HepG2 (cell line): ENCODE results near the gene TALDO1. TPM values are rescaled to one million over a fixed set of nuclear protein-coding genes. Genes with fewer than 3 reads are reported as not detected.

Experiments used
- ARNT ChIP-seq: fragments of 450-650 bp; IDR thresholded peaks from 2 replicates; pipeline ENCODE4 v1.6.1; 2017
- CEBPB ChIP-seq: IDR thresholded peaks from 2 replicates; pipeline ENCODE4 v1.6.1; 2011; ENCODE audit warnings: low read depth, low read length, improper control_type of control experiment, borderline replicate concordance
- ELF3 ChIP-seq: IDR thresholded peaks from 2 replicates; pipeline ENCODE4 v1.6.1; 2016; ENCODE audit warnings: missing genetic modification reagents, missing compliant biosample characterization
- ISL2 ChIP-seq: sonication (generic); formaldehyde crosslinking; IDR thresholded peaks from 2 replicates; pipeline ENCODE4 v1.5.0; 2020; ENCODE audit warnings: missing genetic modification reagents
- NFATC3 ChIP-seq: sonication (generic); formaldehyde crosslinking; IDR thresholded peaks from 2 replicates; pipeline ENCODE4 v1.5.1; 2020; ENCODE audit warnings: mild to moderate bottlenecking, missing genetic modification reagents
- PBX2 ChIP-seq: IDR thresholded peaks from 2 replicates; pipeline ENCODE4 v1.6.1; 2016; ENCODE audit warnings: control low read depth
- POLR2AphosphoS2 ChIP-seq: IDR thresholded peaks from 2 replicates; pipeline ENCODE4 v1.6.1; 2011; ENCODE audit warnings: low read depth, low read length, improper control_type of control experiment
- SALL1 ChIP-seq: sonication (generic); formaldehyde crosslinking; IDR thresholded peaks from 2 replicates; pipeline ENCODE4 v1.8.0; 2022; ENCODE audit warnings: mild to moderate bottlenecking, missing genetic modification reagents
- SYNCRIP ChIP-seq: fragments of 200-400 bp; formaldehyde crosslinking; IDR thresholded peaks from 2 replicates; pipeline ENCODE4 v1.6.1; 2018; ENCODE audit warnings: mild to moderate bottlenecking, low read depth, low read length; ENCODE audit not compliant: insufficient read depth
- ZBTB42 ChIP-seq: sonication (generic); formaldehyde crosslinking; IDR thresholded peaks from 2 replicates; pipeline ENCODE4 v1.5.0; 2020; ENCODE audit warnings: mild to moderate bottlenecking, missing genetic modification reagents
- ZKSCAN5 ChIP-seq: sonication (generic); formaldehyde crosslinking; IDR thresholded peaks from 2 replicates; pipeline ENCODE4 v1.5.1; 2020; ENCODE audit warnings: mild to moderate bottlenecking, missing genetic modification reagents
- ZNF136 ChIP-seq: sonication (generic); formaldehyde crosslinking; IDR thresholded peaks from 2 replicates; pipeline ENCODE4 v1.8.1; 2022; ENCODE audit warnings: low read depth, mild to moderate bottlenecking, moderate library complexity, missing genetic modification reagents
- ZNF260 ChIP-seq: sonication (generic); formaldehyde crosslinking; IDR thresholded peaks from 2 replicates; pipeline ENCODE4 v1.4.0; 2020; ENCODE audit warnings: missing genetic modification reagents, low read depth, mild to moderate bottlenecking, borderline replicate concordance
- ZNF441 ChIP-seq: sonication (generic); formaldehyde crosslinking; IDR thresholded peaks from 2 replicates; pipeline ENCODE4 v1.7.0; 2021; ENCODE audit warnings: missing genetic modification reagents, borderline replicate concordance
- ZNF589 ChIP-seq: sonication (generic); formaldehyde crosslinking; conservative IDR thresholded peaks from 2 replicates; pipeline ENCODE4 v1.8.0; 2022; ENCODE audit warnings: mild to moderate bottlenecking, moderate library complexity, missing genetic modification reagents
- ZNF605 ChIP-seq: sonication (generic); formaldehyde crosslinking; IDR thresholded peaks from 2 replicates; pipeline ENCODE4 v1.8.0; 2022; ENCODE audit warnings: mild to moderate bottlenecking, missing genetic modification reagents
- ZNF878 ChIP-seq: sonication (generic); formaldehyde crosslinking; IDR thresholded peaks from 2 replicates; pipeline ENCODE4 v1.8.1; 2023; ENCODE audit warnings: mild to moderate bottlenecking, missing genetic modification reagents, moderate library complexity
- ZSCAN20 ChIP-seq: sonication (generic); formaldehyde crosslinking; IDR thresholded peaks from 2 replicates; pipeline ENCODE4 v1.4.0; 2020; ENCODE audit warnings: missing genetic modification reagents, mild to moderate bottlenecking, borderline replicate concordance
- polyA plus RNA-seq, 8 experiments: library from polyadenylated mRNA; depleted of rRNA in 3 of 8; stranded (reverse) in 7 of 8; unstranded in 1 of 8; fragments of >200 nt; fragmentation: Illumina TruSeq in 4 of 8; extraction: Trizol in 4 of 8; gene quantifications; 2 replicates each; pipeline versions ENCODE4 v1.2.1 to v1.2.3, GENCODE V29; 2011 to 2016; ENCODE audit warnings: low read depth in 4 of 8, missing spikeins in 1 of 8, mixed read lengths in 1 of 8; ENCODE audit not compliant: insufficient read depth in 1 of 8
- total RNA-seq, 5 experiments: library from RNA; depleted of rRNA; stranded (reverse); fragments of >200 nt; fragmentation: Illumina TruSeq; extraction: Trizol; gene quantifications; 2 replicates each; pipeline ENCODE4 v1.2.3, GENCODE V29; 2016; ENCODE audit warnings: low read depth in 1 of 5
- TF ChIP-seq, protein P1 (sequence below): fragments of 450-650 bp; IDR thresholded peaks from 2 replicates; pipeline ENCODE4 v1.6.1; 2017
- TF ChIP-seq, protein P2 (sequence below): sonication (generic); formaldehyde crosslinking; conservative IDR thresholded peaks from 2 replicates; pipeline ENCODE4 v1.4.0; 2020; ENCODE audit warnings: missing genetic modification reagents
- TF ChIP-seq, protein P3 (sequence below): sonication (generic); formaldehyde crosslinking; IDR thresholded peaks from 2 replicates; pipeline ENCODE4 v1.8.1; 2022; ENCODE audit warnings: low read depth, mild to moderate bottlenecking, missing genetic modification reagents

Gene TALDO1
- total and polyA plus RNA-seq, 2 of the 13 experiments (the other 11 are each of a cell fraction or from before 2014, with no cell fraction given) = 107 to 240 TPM

GRCh38 chr11:777288-778255 lies 30.3 kb downstream of the TALDO1 start, which contains the start of gene GATD1 (continued):
- TF ChIP-seq, protein P1, sequence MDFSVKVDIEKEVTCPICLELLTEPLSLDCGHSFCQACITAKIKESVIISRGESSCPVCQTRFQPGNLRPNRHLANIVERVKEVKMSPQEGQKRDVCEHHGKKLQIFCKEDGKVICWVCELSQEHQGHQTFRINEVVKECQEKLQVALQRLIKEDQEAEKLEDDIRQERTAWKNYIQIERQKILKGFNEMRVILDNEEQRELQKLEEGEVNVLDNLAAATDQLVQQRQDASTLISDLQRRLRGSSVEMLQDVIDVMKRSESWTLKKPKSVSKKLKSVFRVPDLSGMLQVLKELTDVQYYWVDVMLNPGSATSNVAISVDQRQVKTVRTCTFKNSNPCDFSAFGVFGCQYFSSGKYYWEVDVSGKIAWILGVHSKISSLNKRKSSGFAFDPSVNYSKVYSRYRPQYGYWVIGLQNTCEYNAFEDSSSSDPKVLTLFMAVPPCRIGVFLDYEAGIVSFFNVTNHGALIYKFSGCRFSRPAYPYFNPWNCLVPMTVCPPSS = no peak
- no peak for TF ChIP-seq POLR2AphosphoS2
- no peak for TF ChIP-seq ZNF136 (CRISPR knock-in tag)
- peak; percentile 82; the same call in 1 of the 2 replicates for TF ChIP-seq ZSCAN20 (CRISPR knock-in tag)
- TF ChIP-seq ZNF605 (CRISPR knock-in tag) = no peak
- TF ChIP-seq, protein P2, sequence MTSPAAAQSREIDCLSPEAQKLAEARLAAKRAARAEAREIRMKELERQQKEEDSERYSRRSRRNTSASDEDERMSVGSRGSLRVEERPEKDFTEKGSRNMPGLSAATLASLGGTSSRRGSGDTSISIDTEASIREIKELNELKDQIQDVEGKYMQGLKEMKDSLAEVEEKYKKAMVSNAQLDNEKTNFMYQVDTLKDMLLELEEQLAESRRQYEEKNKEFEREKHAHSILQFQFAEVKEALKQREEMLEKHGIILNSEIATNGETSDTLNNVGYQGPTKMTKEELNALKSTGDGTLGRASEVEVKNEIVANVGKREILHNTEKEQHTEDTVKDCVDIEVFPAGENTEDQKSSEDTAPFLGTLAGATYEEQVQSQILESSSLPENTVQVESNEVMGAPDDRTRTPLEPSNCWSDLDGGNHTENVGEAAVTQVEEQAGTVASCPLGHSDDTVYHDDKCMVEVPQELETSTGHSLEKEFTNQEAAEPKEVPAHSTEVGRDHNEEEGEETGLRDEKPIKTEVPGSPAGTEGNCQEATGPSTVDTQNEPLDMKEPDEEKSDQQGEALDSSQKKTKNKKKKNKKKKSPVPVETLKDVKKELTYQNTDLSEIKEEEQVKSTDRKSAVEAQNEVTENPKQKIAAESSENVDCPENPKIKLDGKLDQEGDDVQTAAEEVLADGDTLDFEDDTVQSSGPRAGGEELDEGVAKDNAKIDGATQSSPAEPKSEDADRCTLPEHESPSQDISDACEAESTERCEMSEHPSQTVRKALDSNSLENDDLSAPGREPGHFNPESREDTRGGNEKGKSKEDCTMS (CRISPR knock-in tag) = no peak
- peak; percentile 26; the same call in 1 of the 2 replicates for TF ChIP-seq SALL1 (CRISPR knock-in tag)
- TF ChIP-seq NFATC3 = no peak
- no peak for TF ChIP-seq ZNF260 (CRISPR knock-in tag)
- peak; percentile 77; the same call in 1 of the 2 replicates for TF ChIP-seq ZNF441
- TF ChIP-seq ZNF589 (CRISPR knock-in tag) = no peak
- no peak for TF ChIP-seq ARNT
- TF ChIP-seq ELF3 (CRISPR knock-in tag) = no peak
- TF ChIP-seq ZNF878 (CRISPR knock-in tag) = no peak; the same call in 1 of the 2 replicates
- TF ChIP-seq ZBTB42 (CRISPR knock-in tag) = no peak
- TF ChIP-seq PBX2 (CRISPR knock-in tag) = no peak
- peak; percentile 49; the same call in 1 of the 2 replicates for TF ChIP-seq CEBPB
- TF ChIP-seq ZKSCAN5 (CRISPR knock-in tag) = no peak
- no peak for TF ChIP-seq ISL2 (CRISPR knock-in tag)
- TF ChIP-seq SYNCRIP = no peak
- TF ChIP-seq, protein P3, sequence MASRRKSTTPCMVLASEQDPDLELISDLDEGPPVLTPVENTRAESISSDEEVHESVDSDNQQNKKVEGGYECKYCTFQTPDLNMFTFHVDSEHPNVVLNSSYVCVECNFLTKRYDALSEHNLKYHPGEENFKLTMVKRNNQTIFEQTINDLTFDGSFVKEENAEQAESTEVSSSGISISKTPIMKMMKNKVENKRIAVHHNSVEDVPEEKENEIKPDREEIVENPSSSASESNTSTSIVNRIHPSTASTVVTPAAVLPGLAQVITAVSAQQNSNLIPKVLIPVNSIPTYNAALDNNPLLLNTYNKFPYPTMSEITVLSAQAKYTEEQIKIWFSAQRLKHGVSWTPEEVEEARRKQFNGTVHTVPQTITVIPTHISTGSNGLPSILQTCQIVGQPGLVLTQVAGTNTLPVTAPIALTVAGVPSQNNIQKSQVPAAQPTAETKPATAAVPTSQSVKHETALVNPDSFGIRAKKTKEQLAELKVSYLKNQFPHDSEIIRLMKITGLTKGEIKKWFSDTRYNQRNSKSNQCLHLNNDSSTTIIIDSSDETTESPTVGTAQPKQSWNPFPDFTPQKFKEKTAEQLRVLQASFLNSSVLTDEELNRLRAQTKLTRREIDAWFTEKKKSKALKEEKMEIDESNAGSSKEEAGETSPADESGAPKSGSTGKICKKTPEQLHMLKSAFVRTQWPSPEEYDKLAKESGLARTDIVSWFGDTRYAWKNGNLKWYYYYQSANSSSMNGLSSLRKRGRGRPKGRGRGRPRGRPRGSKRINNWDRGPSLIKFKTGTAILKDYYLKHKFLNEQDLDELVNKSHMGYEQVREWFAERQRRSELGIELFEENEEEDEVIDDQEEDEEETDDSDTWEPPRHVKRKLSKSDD (CRISPR knock-in tag) = no peak
